ENCODE results near the gene CD96.

- no peak for TF ChIP-seq POLR2A (IDR thresholded peaks at IDR 0.05)
- no peak for TF ChIP-seq CTCF (IDR thresholded peaks at IDR 0.05)
Measured at GRCh38 chr3:111577798-111578685, 36.0 kb downstream of the CD96 start.
